ENCODE data around the gene TMED8. TPM values are rescaled to one million over a fixed set of nuclear protein-coding genes. Genes with fewer than 3 reads are reported as not detected.
"Not testable (repeated sequence)": the region's sequence is repeated elsewhere in the genome, so short reads cannot be mapped to it uniquely, and the experiment has no call there.

The TMED8 gene
- total and polyA plus RNA-seq, 10 of the 15 experiments (the other 5 are each of a cell fraction or from before 2014, with no cell fraction given) = 7.3 to 39.1 (median 26.1) TPM

DNA sequence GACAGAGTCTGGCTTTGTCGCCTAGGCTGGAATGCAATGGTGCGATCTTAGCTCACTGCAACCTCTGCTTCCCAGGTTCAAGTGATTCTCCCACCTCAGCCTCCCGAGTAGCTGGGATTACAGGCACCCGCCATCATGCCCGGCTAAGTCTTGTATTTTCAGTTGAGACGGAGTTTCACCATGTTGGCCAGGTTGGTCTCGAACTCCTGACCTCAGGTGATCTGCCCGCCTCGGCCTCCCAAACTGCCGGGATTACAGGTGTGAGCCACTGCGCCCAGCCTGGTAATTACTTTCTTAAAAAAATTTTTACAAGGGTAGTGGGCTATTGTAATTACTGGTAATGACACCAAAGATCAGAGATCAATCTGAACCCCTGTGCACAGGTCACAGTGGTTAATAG, 58.1 kb downstream of the TMED8 start:
- intact Hi-C loops (cut with micrococcal nuclease; ENCODE audit: unreplicated experiment) (loop anchor here (5.0 kb wide), 1 partner anchor 446 kb away; no protein-coding TSS in a partner anchor), in situ Hi-C loops (cut with MboI) (loop anchor here (5.0 kb wide), 2 partner anchors 166 to 451 kb away; no protein-coding TSS in a partner anchor)
- not testable (repeated sequence) for H4K20me1 ChIP-seq (ENCODE audit: control insufficient read depth, insufficient read depth); H3K4me2 ChIP-seq (ENCODE audit: control insufficient read depth, insufficient read depth); BruUV-seq (replicated peaks); DNase-seq (ENCODE audit: low read depth, low spot score); ATAC-seq; H3K27ac ChIP-seq (ENCODE audit: control insufficient read depth, insufficient read depth); H3K27me3 ChIP-seq (replicated peaks in 1 of 2; ENCODE audit: control insufficient read depth in 2 of 2, insufficient read depth in 2 of 2, low read length in 1 of 2); H3K9ac ChIP-seq (ENCODE audit: control insufficient read depth, insufficient read depth, low read length); H2AFZ ChIP-seq (ENCODE audit: control insufficient read depth, low read depth, low read length); H3K4me1 ChIP-seq (ENCODE audit: control insufficient read depth, insufficient read depth, low read length); H3K9me3 ChIP-seq (replicated peaks; ENCODE audit: control insufficient read depth, insufficient read depth, low read length); H3K4me3 ChIP-seq; FAIRE-seq; H3K79me2 ChIP-seq (ENCODE audit: control insufficient read depth, insufficient read depth, low read length); H3K36me3 ChIP-seq (ENCODE audit: control insufficient read depth in 2 of 2, insufficient read depth in 2 of 2, low read length in 1 of 2)
- ChIA-PET SMC1A (ENCODE audit: uncharacterized antibody, unreplicated experiment) (interaction anchor here (1.0 to 1.3 kb wide), 3 partner anchors 50 to 235 kb away, joined by 3 to 4 read pairs (median 4); partner anchors contain the start of genes SAMD15 and TMED8), POLR2A (interaction anchor here (0.7 kb wide), 1 partner anchor 84 kb away, joined by 6 read pairs; no protein-coding TSS in a partner anchor), CTCF (interaction anchor here (1.0 to 1.6 kb wide), 3 partner anchors 9 to 220 kb away, joined by 3 to 4 read pairs (median 3); no protein-coding TSS in a partner anchor), RAD21 (ENCODE audit: unreplicated experiment) (interaction anchor here (0.7 kb wide), 1 partner anchor 103 kb away, joined by 3 read pairs; no protein-coding TSS in a partner anchor)
- WGBS (ENCODE audit: insufficient coverage, insufficient replicate concordance, low lambda C conversion rate, missing lambda C conversion rate) = 87% methylated on average over 11 of the region's 11 CpGs

DNA sequence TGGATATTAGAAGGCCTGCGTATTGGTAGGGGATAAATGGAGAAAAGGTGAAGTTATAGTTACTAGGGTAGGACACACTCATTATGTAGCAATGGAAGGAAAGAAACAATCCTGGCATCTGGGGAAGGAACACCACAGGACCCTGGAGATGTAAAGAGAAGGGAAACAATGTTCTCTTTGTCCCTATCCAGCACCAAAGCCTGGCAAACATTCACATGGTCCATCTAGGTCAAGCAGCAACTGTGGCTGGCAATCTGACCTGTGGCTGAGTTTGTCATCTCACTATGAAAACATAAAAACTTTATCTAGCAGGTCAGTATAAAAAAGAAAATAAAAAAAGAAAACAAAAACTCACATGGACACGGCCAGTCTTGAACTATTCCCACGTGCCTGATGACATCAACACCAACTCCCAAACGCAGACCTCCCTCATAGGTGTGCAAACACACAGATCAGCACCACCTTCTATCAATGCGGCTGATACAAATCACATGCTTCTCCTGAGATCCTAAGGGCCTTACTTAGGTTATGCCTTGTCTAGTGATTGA, 58.8 kb downstream of the TMED8 start:
- FAIRE-seq (no peak), ATAC-seq (no peak), DNase-seq (ENCODE audit: low read depth, low spot score) (no peak)
- H3K79me2 ChIP-seq (ENCODE audit: control insufficient read depth, insufficient read depth, low read length) = peaks cover 5% of the 10 kb centered on the region; the same call in 1 of the 2 replicates
- peaks cover 4% of the 10 kb centered on the region; the same call in 1 of the 2 replicates for H3K4me1 ChIP-seq (ENCODE audit: control insufficient read depth, insufficient read depth, low read length)
- CTCF ChIA-PET = interaction anchor here (1.6 to 7.5 kb wide), 2 partner anchors 166 to 219 kb away, joined by 4 to 159 read pairs; no protein-coding TSS in a partner anchor
- no peak overlapping the region for H3K4me2 ChIP-seq (ENCODE audit: control insufficient read depth, insufficient read depth)
- H2AFZ ChIP-seq (ENCODE audit: control insufficient read depth, low read depth, low read length) = no peak overlapping the region
- no peak overlapping the region for H3K9ac ChIP-seq (ENCODE audit: control insufficient read depth, insufficient read depth, low read length)
- SMC1A ChIA-PET (ENCODE audit: uncharacterized antibody, unreplicated experiment) = no interaction called here
- WGBS (ENCODE audit: insufficient coverage, insufficient replicate concordance, low lambda C conversion rate, missing lambda C conversion rate) = 45% methylated on average over 5 of the region's 5 CpGs
- intact Hi-C loops (cut with micrococcal nuclease; ENCODE audit: unreplicated experiment) (loop anchor here (5.0 kb wide), 1 partner anchor 446 kb away; no protein-coding TSS in a partner anchor), in situ Hi-C loops (cut with MboI) (loop anchor here (5.0 kb wide), 2 partner anchors 166 to 451 kb away; no protein-coding TSS in a partner anchor)
- BruUV-seq (replicated peaks) = no TSS peak
- RAD21 ChIA-PET (ENCODE audit: unreplicated experiment) = no interaction called here
- H4K20me1 ChIP-seq (ENCODE audit: control insufficient read depth, insufficient read depth) = no peaks in the 10 kb centered on the region
- POLR2A ChIA-PET = no interaction called here
- H3K27me3 ChIP-seq (replicated peaks in 1 of 2; ENCODE audit: control insufficient read depth in 2 of 2, insufficient read depth in 2 of 2, low read length in 1 of 2) = no peaks in the 10 kb centered on the region
- H3K27ac ChIP-seq (ENCODE audit: control insufficient read depth, insufficient read depth) = no peak overlapping the region
- no peaks in the 10 kb centered on the region; a peak in 1 of 4 replicates for H3K36me3 ChIP-seq (ENCODE audit: control insufficient read depth in 2 of 2, insufficient read depth in 2 of 2, low read length in 1 of 2)
- no peaks in the 10 kb centered on the region for H3K9me3 ChIP-seq (replicated peaks; ENCODE audit: control insufficient read depth, insufficient read depth, low read length)
- TF ChIP-seq CREB1 (IDR thresholded peaks at IDR 0.05; ENCODE audit: low read depth) = no peak
- no peak for TF ChIP-seq RCOR1 (conservative IDR thresholded peaks at IDR 0.05; ENCODE audit: low read depth, low read length)
- TF ChIP-seq CREM (IDR thresholded peaks at IDR 0.05; ENCODE audit: low read depth) = no peak
- TF ChIP-seq BHLHE40 (IDR thresholded peaks at IDR 0.05; ENCODE audit: borderline replicate concordance in 1 of 2, low read depth in 2 of 2, low read length in 1 of 2) = no peak
- no peak for TF ChIP-seq RBBP5 (conservative IDR thresholded peaks at IDR 0.05)
- TF ChIP-seq NFIC (IDR thresholded peaks at IDR 0.05; ENCODE audit: low read depth, low read length) = no peak
- TF ChIP-seq MEF2A (IDR thresholded peaks at IDR 0.05; ENCODE audit: insufficient read depth, low read depth, low read length) = no peak
- TF ChIP-seq SUPT20H (IDR thresholded peaks at IDR 0.05; ENCODE audit: borderline replicate concordance, control insufficient read depth, low read depth, low read length) = no peak
- no peak for TF ChIP-seq WRNIP1 (IDR thresholded peaks at IDR 0.05; ENCODE audit: borderline replicate concordance, low read depth, low read length)
- no peak for TF ChIP-seq SIX5 (IDR thresholded peaks at IDR 0.05; ENCODE audit: low read depth, low read length, severe bottlenecking)
- H3K4me3 ChIP-seq = no peak overlapping the region
